ENCODE measurements around the gene SH3BP2.

Gene SH3BP2

DNA sequence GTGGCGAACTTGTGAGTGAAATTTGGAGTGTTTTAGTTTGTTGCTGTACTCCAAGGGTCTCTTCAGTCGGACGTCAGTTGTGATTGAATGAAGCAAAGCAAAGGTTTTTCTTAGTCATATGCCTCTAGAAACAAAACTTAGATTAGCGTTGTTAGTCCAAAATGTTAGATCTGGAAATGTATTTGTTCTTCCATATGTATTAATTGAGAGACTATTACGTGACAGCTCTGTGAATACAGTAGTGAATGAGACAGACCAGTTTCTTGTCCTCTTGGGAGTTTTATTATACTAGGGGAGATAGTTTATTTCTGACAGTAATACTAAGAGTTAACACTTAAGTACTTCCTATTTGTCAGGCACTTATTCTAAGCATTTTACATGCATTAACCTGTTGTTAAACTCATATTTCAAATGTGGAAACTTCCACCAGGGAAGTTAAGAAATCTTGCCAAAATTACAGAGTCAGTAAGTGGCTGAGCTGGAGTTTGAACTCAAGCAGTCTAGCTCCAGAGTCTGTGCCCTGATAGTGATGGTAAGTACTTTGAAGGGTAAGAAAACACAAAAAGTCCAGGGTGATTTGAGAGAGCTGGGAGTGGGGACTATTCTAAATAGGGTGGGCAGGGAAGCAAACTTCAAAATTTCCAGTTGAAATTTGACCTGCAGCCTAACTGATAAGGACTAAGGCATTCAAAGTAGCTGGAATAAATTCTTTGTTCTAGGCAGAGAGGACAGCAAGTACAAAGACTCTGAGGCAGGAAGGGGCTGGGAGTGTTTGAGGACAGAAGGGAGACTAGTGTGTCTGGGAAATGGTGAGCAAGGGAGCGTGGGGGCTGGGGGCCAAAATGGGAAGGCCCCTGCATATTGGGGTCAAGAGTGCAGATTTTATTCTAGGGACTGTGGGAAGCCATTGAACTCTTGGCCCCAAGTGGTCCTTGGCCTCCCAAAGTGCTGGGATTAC lies 67.8 kb downstream of the SH3BP2 start:
- no peak for DNase-seq

GRCh38 chr4:2861631-2862436 lies 68.9 kb downstream of the SH3BP2 start:
- DNase-seq = no peak

DNA sequence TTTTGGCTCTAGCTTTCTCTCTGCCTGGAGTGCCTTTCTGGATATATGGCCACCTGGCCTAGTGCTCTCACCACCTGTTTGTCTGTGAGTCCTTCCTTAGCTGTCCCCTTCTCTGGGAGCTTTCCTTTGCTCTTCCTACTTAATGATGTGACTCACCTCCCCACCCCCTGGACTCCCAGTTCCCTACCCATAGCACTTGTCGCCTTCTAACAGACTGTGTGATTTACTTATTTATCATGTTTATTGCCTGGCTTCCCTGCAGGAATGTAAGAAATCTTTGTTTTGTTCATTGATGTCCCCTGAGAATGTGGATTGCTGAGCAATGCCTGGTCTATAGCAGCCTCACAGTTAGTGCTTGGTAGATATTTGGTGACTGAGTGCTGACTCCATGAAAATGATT lies 69.6 kb downstream of the SH3BP2 start:
- DNase-seq = no peak

GRCh38 chr4:2863649-2864048 lies 70.8 kb downstream of the SH3BP2 start:
- DNase-seq = no peak

DNA sequence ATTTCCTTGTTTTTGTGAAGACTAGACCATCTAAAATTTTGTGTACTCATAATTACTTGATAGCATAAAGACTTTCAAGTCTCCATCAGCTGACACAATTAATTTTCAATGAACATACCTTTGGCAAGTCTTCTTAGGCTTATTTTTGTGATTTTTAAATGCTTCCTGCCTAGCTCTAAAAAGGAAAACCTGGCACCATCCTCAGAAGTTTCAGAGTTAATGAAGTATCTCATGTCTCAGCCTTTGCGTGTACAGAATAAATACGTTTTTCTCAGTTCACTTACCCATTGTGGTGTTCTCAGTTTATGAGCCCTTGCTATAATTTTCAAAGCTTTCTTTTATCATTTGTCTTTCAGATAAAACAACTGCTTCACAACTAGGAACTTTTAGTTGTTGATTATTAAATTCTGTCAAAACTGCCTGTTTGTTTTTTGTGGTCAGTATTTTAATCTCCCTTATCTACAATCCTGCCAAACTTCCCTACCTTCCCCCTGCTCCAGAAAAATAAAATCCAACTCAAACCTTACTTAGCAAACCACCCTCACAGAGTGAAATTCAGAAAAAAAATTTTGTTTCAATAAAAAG lies 72.4 kb downstream of the SH3BP2 start:
- no peak for DNase-seq

- DNase-seq = no peak
Observed at GRCh38 chr4:2866160-2866861, 73.4 kb downstream of the SH3BP2 start.

- no peak for DNase-seq
Observed at GRCh38 chr4:2866891-2867290, 74.0 kb downstream of the SH3BP2 start.

GRCh38 chr4:2867758-2868491 lies 75.0 kb downstream of the SH3BP2 start:
- no peak for DNase-seq

GRCh38 chr4:2868877-2869487 lies 76.1 kb downstream of the SH3BP2 start:
- no peak for DNase-seq

DNA sequence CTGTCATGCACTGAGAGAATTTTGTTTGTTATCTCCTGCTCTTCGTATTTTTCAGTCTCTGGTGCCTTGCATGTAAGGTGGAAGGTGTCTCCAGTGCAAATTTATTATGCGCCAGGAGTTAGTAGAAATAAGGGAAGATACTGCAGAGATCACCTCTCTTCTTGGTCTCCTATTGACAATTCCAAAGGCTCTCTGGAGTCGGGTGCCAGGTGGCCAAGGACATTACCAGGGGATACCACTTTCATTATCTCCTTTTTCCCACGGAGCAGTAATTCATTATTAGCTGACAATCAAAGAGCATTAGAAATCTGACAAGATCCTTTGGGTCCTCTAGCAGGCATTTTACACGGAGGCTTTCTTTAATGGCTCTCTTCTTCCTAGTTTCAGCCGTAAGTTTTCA lies 76.8 kb downstream of the SH3BP2 start:
- no peak for DNase-seq

DNA sequence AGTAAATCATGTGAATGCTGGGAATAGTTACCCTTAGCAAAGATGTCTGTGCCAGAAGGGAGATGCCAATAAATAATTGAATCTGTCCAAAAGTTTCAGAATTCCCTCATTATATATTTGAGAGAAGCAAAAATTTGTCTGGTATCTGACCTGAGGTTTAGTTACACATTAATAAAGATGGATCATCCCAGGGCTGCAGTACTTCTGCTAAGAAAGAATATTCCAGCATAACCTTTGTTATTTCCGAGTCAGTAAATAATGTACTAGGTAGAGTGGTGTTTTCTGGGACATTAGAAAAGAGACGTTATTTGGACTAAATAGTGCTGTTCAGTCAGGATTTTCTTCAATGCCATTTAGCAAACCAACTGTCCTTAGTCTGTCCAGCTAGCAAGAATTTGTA lies 77.2 kb downstream of the SH3BP2 start:
- no peak for DNase-seq

- no peak for DNase-seq
Observed at GRCh38 chr4:2871466-2871865, 78.6 kb downstream of the SH3BP2 start.

DNA sequence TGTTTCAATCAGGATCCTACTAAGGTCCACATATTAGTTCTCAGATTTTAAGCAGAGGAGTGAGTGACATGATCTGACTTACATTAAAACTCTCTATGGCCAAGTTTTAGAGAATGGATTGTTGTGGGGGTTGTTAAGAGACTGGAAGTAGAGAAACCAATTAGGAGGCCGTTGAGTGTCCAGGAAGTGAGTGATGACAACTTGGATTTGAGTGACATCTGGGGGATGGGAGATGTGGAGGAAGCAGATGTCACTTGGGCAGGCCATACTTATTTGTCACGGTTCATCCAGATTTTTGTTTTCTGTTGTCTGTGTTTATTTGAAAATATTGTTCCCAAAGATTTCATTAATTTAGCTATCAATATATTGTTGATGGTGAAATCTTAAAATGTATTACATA lies 79.0 kb downstream of the SH3BP2 start:
- DNase-seq = no peak

GRCh38 chr4:2873329-2873728 lies 80.4 kb downstream of the SH3BP2 start:
- DNase-seq = no peak

DNA sequence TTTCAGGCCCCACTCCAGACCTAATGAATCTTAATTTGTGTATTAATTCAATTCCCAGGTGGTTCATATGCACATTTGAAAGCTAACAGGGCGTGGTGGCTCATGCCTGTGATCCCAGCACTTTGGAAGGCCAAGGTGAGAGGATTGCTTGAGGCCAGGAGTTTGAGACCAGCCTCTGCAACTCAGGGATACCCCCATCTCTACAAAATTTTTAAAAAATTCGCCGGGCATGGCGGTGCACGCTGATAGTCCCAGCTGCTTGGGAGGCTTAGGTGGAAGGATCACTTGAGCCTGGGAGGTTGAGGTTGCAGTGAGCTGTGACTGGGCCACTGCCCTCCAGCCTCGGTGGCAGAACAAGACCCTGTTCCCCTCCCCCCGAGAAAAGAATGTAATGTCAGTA lies 82.0 kb downstream of the SH3BP2 start:
- no peak for DNase-seq

GRCh38 chr4:2875556-2875955 lies 82.7 kb downstream of the SH3BP2 start:
- DNase-seq = no peak

- no peak for DNase-seq
Observed at GRCh38 chr4:2878346-2878745, 85.5 kb downstream of the SH3BP2 start.

- DNase-seq = no peak
Observed at GRCh38 chr4:2879026-2879425, 86.1 kb downstream of the SH3BP2 start.

DNA sequence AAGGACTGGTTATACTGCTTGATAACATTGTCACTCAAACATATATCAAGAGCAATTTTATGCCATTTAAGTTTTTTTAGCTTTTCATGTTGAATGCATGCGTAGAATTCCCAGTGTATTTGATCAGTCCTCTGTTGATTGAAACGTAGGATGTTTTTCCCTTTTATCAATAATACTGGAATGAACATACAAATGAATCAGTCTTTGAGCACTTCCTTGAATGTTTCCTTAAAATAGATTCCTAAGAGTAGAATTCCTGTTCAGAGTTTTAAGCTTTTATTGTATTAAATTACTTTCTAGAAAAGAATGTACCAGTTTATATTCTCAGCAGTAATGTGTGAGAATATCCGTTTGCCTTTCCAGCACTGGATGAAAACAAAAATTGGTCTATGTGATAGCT lies 88.5 kb downstream of the SH3BP2 start:
- no peak for DNase-seq

DNA sequence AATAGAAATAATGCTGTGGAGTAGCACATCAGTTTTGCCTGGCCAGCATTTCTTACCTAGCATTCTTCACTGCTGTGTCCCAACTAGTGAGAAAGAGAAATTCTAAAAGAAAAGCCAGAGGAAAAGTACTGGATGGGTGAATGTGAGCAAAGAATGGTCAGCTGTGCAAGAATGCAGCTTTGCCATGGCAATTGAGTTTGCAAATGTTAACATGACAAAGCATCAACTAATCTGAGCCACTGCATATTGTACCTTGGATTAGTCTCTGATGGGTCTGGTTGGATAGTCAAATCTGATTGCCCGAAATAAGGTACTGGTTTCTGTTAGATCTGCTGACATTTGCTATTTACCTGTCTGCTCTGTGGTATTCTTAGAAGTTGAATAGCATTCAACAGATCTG lies 89.5 kb downstream of the SH3BP2 start:
- DNase-seq = no peak

DNA sequence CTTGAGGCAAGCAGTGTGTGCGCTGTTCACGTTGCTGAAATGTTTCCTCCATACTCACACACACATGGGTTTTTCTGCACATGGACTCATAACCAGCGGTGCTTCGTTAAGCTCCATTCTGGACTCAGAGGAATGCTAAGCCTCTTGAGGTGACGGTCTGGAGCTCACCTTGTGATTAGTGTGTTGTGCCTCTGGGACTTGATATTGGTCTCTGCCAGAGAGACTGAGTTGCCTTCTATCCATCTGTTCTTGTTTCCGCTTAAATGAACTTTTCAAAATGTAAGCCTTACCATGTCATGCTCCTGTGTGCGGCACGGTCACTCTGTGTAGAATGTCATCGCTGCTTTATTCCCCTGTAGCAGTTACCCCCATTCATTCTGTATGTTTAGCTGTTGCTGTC lies 93.3 kb downstream of the SH3BP2 start:
- no peak for DNase-seq

- no peak for DNase-seq
Observed at GRCh38 chr4:2886622-2887021, 93.7 kb downstream of the SH3BP2 start.
